GM12878 (cell line): ENCODE results near the gene BTBD19. TPM values are rescaled to one million over a fixed set of nuclear protein-coding genes. Genes with fewer than 3 reads are reported as not detected.

ENCODE experiments used
- ELK1 ChIP-seq: IDR thresholded peaks from 2 replicates; pipeline ENCODE4 v1.6.1; 2012; ENCODE audit warnings: low read depth, low read length, improper control_type of control experiment
- PRDM15 ChIP-seq: fragments of 450-650 bp; formaldehyde crosslinking; IDR thresholded peaks from 2 replicates; pipeline ENCODE4 v1.4.0; 2020; ENCODE audit warnings: mild to moderate bottlenecking, moderate library complexity
- polyA plus RNA-seq, 11 experiments: library from polyadenylated mRNA; depleted of rRNA in 4 of 11; unstranded in 6 of 11; stranded (reverse) in 5 of 11; fragments of >200 nt; fragmentation: Nextera tagmentation in 4 of 11; fragmentation: Illumina TruSeq in 1 of 11; extraction: Ambion mirVana in 4 of 11; extraction: Trizol in 1 of 11; gene quantifications; 1 replicate in 1 of 11; 2 replicates in 10 of 11; pipeline versions ENCODE4 v1.2.1 to v1.2.3, GENCODE V29; 2011 to 2016; ENCODE audit warnings: inconsistent platforms in 2 of 11, missing spikeins in 2 of 11, low read depth in 1 of 11
- total RNA-seq, 4 experiments: library from RNA; depleted of rRNA in 3 of 4; stranded (reverse); fragments of >200 nt in 3 of 4; fragmentation: Illumina TruSeq in 1 of 4; extraction: Trizol in 1 of 4; gene quantifications; 2 replicates each; pipeline versions ENCODE4 v1.2.1 to v1.2.3, GENCODE V29; 2013 to 2021

The BTBD19 gene
- total and polyA plus RNA-seq, 10 of the 15 experiments (the other 5 are each of a cell fraction or from before 2014, with no cell fraction given) = 0.13 to 2.7 (median 0.42) TPM

- TF ChIP-seq PRDM15 (CRISPR knock-in tag) (no peak), ELK1 (0 out of 2 replicates have a peak, but pooled peaks have one; percentile 55)
Observed at GRCh38 chr1:44808938-44809917, 905 bp downstream of the BTBD19 start (continued).
